Measurements from ENCODE around the gene PLA2G4E. TPM values are rescaled to one million over a fixed set of nuclear protein-coding genes. Genes with fewer than 3 reads are reported as not detected.

The PLA2G4E gene
- total RNA-seq, 1 donor from 2014 or later = not detected

DNA sequence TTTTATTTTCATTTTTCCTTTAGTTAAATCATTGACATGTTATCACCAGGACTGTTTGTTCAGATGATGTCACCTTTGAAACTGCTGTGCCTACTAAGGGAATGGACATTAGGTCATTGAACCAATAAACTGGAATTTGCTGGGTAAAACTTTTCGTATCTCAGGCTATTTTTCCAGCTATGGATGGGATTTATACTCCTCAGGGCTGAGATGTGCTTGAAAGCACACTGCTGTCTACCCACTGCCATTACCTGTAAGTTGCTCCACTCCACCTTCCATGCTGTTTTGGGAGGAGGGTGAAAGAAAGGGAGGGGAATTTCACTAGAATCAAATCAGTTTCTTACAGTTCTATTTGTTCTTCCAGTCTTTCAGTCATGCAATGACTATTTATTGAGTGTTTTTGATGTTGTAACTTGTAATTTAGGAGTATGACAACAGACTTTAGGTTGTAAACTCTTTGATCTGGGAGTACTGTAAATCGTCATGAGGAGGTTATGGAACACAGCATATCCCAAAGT, 59.8 kb downstream of the PLA2G4E start:
- Mint-ChIP-seq H3K36me3 (ENCODE audit: low read depth) (peaks cover 4% of the 10 kb centered on the region), H3K4me1 (no peaks in the 10 kb centered on the region), H3K27ac (ENCODE audit: unreplicated experiment) (no peak overlapping the region), H3K4me3 (no peak overlapping the region), H3K27me3 (ENCODE audit: low read depth) (no peaks in the 10 kb centered on the region), H3K9me3 (no peaks in the 10 kb centered on the region)
- DNase-seq (ENCODE audit: low read depth, low spot score) = no peak
- no peak for TF ChIP-seq CTCF (conservative IDR thresholded peaks at IDR 0.05)

GRCh38 chr15:41958002-41958420, 62.8 kb downstream of the PLA2G4E start:
- Mint-ChIP-seq H3K4me3 (no peak overlapping the region), H3K9me3 (no peaks in the 10 kb centered on the region), H3K27ac (ENCODE audit: unreplicated experiment) (no peak overlapping the region), H3K27me3 (ENCODE audit: low read depth) (no peaks in the 10 kb centered on the region), H3K36me3 (ENCODE audit: low read depth) (peaks cover 4% of the 10 kb centered on the region), H3K4me1 (no peaks in the 10 kb centered on the region)
- DNase-seq (ENCODE audit: low read depth, low spot score) = no peak
- TF ChIP-seq CTCF (conservative IDR thresholded peaks at IDR 0.05) = no peak

GRCh38 chr15:41957021-41957897, 63.6 kb downstream of the PLA2G4E start:
- Mint-ChIP-seq H3K27me3 (ENCODE audit: low read depth) (no peaks in the 10 kb centered on the region), H3K9me3 (no peaks in the 10 kb centered on the region), H3K4me1 (no peaks in the 10 kb centered on the region), H3K27ac (ENCODE audit: unreplicated experiment) (no peak overlapping the region), H3K4me3 (no peak overlapping the region), H3K36me3 (ENCODE audit: low read depth) (peaks cover 4% of the 10 kb centered on the region)
- DNase-seq (ENCODE audit: low read depth, low spot score) = no peak
- TF ChIP-seq CTCF (conservative IDR thresholded peaks at IDR 0.05) = no peak

- DNase-seq (ENCODE audit: low read depth, low spot score) = no peak
- H3K27me3 Mint-ChIP-seq (ENCODE audit: low read depth) = no peaks in the 10 kb centered on the region
- peaks cover 2% of the 10 kb centered on the region for H3K36me3 Mint-ChIP-seq (ENCODE audit: low read depth)
- no peaks in the 10 kb centered on the region for H3K4me1 Mint-ChIP-seq
- no peak overlapping the region for H3K4me3 Mint-ChIP-seq
- H3K9me3 Mint-ChIP-seq = no peaks in the 10 kb centered on the region
- H3K27ac Mint-ChIP-seq (ENCODE audit: unreplicated experiment) = no peak overlapping the region
- TF ChIP-seq CTCF (conservative IDR thresholded peaks at IDR 0.05) = no peak
Measured at GRCh38 chr15:41955807-41956525, 64.9 kb downstream of the PLA2G4E start.

DNA sequence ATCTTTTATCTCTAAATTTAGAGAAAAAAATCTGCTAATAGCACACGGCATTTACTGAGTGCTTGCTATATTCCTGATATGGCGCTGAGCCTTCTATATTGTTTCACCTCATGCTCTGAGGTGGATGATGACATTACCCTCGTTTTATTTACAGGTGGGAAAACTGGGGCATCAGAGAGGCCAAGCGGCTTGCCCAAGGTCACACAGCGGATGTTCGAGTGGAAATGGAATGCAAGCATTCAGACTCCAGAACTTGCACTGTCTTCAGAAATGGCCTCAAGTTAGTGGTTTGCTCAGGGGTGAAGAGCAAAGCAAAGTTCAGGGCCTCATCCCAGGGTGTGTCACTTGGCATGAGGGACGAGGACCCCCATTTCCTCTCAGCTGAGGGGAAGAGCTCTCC, 65.7 kb downstream of the PLA2G4E start:
- TF ChIP-seq CTCF (conservative IDR thresholded peaks at IDR 0.05) = no peak
- Mint-ChIP-seq H3K4me3 (no peak overlapping the region), H3K27me3 (ENCODE audit: low read depth) (no peaks in the 10 kb centered on the region), H3K4me1 (no peaks in the 10 kb centered on the region), H3K36me3 (ENCODE audit: low read depth) (peaks cover 2% of the 10 kb centered on the region), H3K9me3 (no peaks in the 10 kb centered on the region), H3K27ac (ENCODE audit: unreplicated experiment) (no peak overlapping the region)
- DNase-seq (ENCODE audit: low read depth, low spot score) = no peak
